BE2C (cell line): Measurements from ENCODE around the gene CCDC24.

ENCODE experiments used
- DNase-seq: peaks from one replicate; pipeline ENCODE4 v3.0.0-alpha.2; 2020
- H3K27me3 ChIP-seq: fragments of 250-450 bp; sonication (Bioruptor Pico); 2 replicates; pipeline ENCODE4 v1.5.1; 2020; ENCODE audit warnings: mild to moderate bottlenecking
- H3K36me3 ChIP-seq: fragments of 250-450 bp; sonication (Bioruptor Pico); 2 replicates; pipeline ENCODE4 v1.5.1; 2020; ENCODE audit warnings: mild to moderate bottlenecking
- H3K4me1 ChIP-seq: fragments of 250-450 bp; sonication (Bioruptor Pico); 2 replicates; pipeline ENCODE4 v1.5.1; 2020
- H3K4me3 ChIP-seq: 2 replicates; pipeline ENCODE4 v1.5.1; 2011; ENCODE audit warnings: low read depth, low read length
- H3K9me3 ChIP-seq: fragments of 250-450 bp; sonication (Bioruptor Pico); 2 replicates; pipeline ENCODE4 v1.5.1; 2020
- CTCF ChIP-seq: IDR thresholded peaks from 2 replicates; pipeline ENCODE4 v1.5.1; 2012; ENCODE audit warnings: mild to moderate bottlenecking, low read depth, low read length

Gene CCDC24

GRCh38 chr1:44040418-44040817, 49.0 kb downstream of the CCDC24 start:
- H3K27me3 ChIP-seq: no peaks in the 10 kb centered on the region
- no peaks in the 10 kb centered on the region for H3K36me3 ChIP-seq
- H3K4me3 ChIP-seq: no peak overlapping the region
- peaks cover 8% of the 10 kb centered on the region for H3K4me1 ChIP-seq
- no peak for DNase-seq
- TF ChIP-seq CTCF: no peak
- no peaks in the 10 kb centered on the region for H3K9me3 ChIP-seq

GRCh38 chr1:44040846-44041245, 49.4 kb downstream of the CCDC24 start:
- H3K4me3 ChIP-seq: no peak overlapping the region
- TF ChIP-seq CTCF: no peak
- no peaks in the 10 kb centered on the region for H3K9me3 ChIP-seq
- peaks cover 8% of the 10 kb centered on the region for H3K4me1 ChIP-seq
- no peaks in the 10 kb centered on the region for H3K27me3 ChIP-seq
- H3K36me3 ChIP-seq: no peaks in the 10 kb centered on the region
- no peak for DNase-seq

- DNase-seq: no peak
- Histone ChIP-seq H3K4me3 (no peak overlapping the region), H3K36me3 (no peaks in the 10 kb centered on the region), H3K27me3 (no peaks in the 10 kb centered on the region), H3K4me1 (0 out of 2 replicates have a peak, but pooled peaks cover 2% of the 10 kb centered on the region), H3K9me3 (no peaks in the 10 kb centered on the region)
- no peak for TF ChIP-seq CTCF
These were observed 52.0 kb downstream of the CCDC24 start for GRCh38 chr1:44043176-44044070.

- no peaks in the 10 kb centered on the region for H3K27me3 ChIP-seq
- H3K36me3 ChIP-seq: no peaks in the 10 kb centered on the region
- H3K9me3 ChIP-seq: no peaks in the 10 kb centered on the region
- 0 out of 2 replicates have a peak, but pooled peaks cover 2% of the 10 kb centered on the region for H3K4me1 ChIP-seq
- no peak for DNase-seq
- no peak overlapping the region for H3K4me3 ChIP-seq
- TF ChIP-seq CTCF: no peak
These were observed 52.8 kb downstream of the CCDC24 start for GRCh38 chr1:44044071-44044801.

- TF ChIP-seq CTCF: no peak
- H3K4me1 ChIP-seq: 0 out of 2 replicates have a peak, but pooled peaks cover 2% of the 10 kb centered on the region
- H3K4me3 ChIP-seq: no peak overlapping the region
- no peaks in the 10 kb centered on the region for H3K36me3 ChIP-seq
- H3K9me3 ChIP-seq: no peaks in the 10 kb centered on the region
- H3K27me3 ChIP-seq: no peaks in the 10 kb centered on the region
- DNase-seq: no peak
These were observed 53.7 kb downstream of the CCDC24 start for GRCh38 chr1:44045064-44045463.
